Activated CD4-positive, alpha-beta memory T cell treated with anti-CD3 and anti-CD28 coated beads, Interleukin-2, amount 10 ng/mL, durations not matched to agents 7 days and 5 days (primary cell): ENCODE results near the gene ABCC10. TPM values are rescaled to one million over a fixed set of nuclear protein-coding genes. Genes with fewer than 3 reads are reported as not detected.
"Not testable (repeated sequence)": the region's sequence is repeated elsewhere in the genome, so short reads cannot be mapped to it uniquely, and the experiment has no call there.

Source experiments
- CTCF ChIA-PET: fragments of 350-600 bp; sonication (Branson Sonifier 250); formaldehyde crosslinking; loops from one replicate; lab custom pipeline; 2021; ENCODE audit warnings: antibody characterized with exemption, inconsistent platforms; lab: Charles Lee
- POLR2A ChIA-PET: fragments of 350-600 bp; sonication (Branson Sonifier 250); formaldehyde crosslinking; loops from one replicate; lab custom pipeline; 2021; ENCODE audit warnings: antibody characterized with exemption; lab: Charles Lee
- DNase-seq: peaks from one replicate; pipeline ENCODE4 v3.0.0-alpha.2; 2020
- H3K27ac Mint-ChIP-seq: one replicate; pipeline ENCODE4 v1.8.0; 2021; ENCODE audit warnings: mild to moderate bottlenecking, mixed read lengths
- H3K27me3 Mint-ChIP-seq: one replicate; pipeline ENCODE4 v1.8.0; 2021; ENCODE audit warnings: mixed read lengths
- H3K36me3 Mint-ChIP-seq: one replicate; pipeline ENCODE4 v1.8.0; 2021; ENCODE audit warnings: low read depth, mixed read lengths
- H3K4me1 Mint-ChIP-seq: one replicate; pipeline ENCODE4 v1.8.0; 2021; ENCODE audit warnings: mixed read lengths
- H3K4me3 Mint-ChIP-seq: one replicate; pipeline ENCODE4 v1.8.0; 2021; ENCODE audit warnings: mild to moderate bottlenecking, mixed read lengths
- H3K9me3 Mint-ChIP-seq: one replicate; pipeline ENCODE4 v1.8.0; 2021; ENCODE audit warnings: mixed read lengths
- total RNA-seq, 2 experiments: library from RNA; stranded (reverse); gene quantifications; one replicate each; pipeline ENCODE4 v1.2.3, GENCODE V29; 2021

Gene ABCC10
- total RNA-seq, 2 experiments from 2014 or later: 46.8 to 49.8 TPM

DNA sequence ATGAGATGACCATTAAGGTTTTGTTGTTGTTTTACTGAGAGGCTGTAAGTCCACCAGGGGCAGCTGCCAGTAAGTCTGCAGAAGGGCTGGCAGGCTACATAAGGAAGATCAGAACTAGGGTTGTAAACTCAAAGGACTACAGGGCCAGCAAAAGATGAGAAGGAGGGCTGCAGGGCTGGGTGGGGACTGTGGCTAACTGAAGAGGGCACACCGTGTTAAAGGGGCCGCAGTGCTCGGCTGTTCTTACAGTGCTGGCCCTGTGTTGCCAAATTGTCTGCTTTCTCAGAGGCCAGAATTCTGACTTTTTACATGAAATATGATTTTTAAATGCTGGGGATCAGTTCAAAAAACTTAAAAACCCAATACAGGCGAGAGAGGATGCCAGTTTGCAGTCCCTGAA is 32.4 kb upstream of the ABCC10 start:
- no peak for DNase-seq
- POLR2A ChIA-PET: interaction anchor here (2.0 kb wide), 1 partner anchor 12 kb away, joined by 7 read pairs; no protein-coding TSS in a partner anchor
- Mint-ChIP-seq H3K9me3 (no peaks in the 10 kb centered on the region), H3K27ac (no peak overlapping the region), H3K27me3 (peaks cover 51% of the 10 kb centered on the region), H3K4me1 (peaks cover 21% of the 10 kb centered on the region), H3K4me3 (no peak overlapping the region), H3K36me3 (no peaks in the 10 kb centered on the region)
- CTCF ChIA-PET: interaction anchor here (1.7 to 6.1 kb wide), 2 partner anchors 87 to 98 kb away, joined by 4 to 56 read pairs; partner anchors contain the start of gene CRIP3

DNA sequence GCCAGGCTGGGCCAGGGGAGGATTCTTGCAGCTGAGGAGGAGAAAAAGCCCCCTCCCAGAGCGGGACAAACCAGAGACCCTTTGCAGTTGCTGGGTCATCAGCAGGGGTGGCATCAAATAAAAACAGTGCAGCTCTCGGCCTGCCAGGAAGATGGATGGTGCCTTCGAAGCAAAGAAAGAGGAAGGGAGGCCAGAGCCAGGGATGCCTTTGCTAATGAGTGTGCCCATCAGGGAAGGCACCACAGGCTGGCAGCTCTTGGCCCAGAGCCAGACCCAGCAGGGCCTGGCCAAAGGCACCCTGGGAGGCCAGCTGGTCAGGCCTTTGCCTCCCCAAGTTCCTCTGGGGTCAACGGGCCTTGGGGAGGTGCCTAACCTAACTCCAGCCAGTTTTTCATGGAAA is 31.6 kb upstream of the ABCC10 start:
- CTCF ChIA-PET: interaction anchor here (6.1 kb wide), 1 partner anchor 88 kb away, joined by 56 read pairs; the partner anchor contains the start of gene CRIP3
- H3K4me3 Mint-ChIP-seq: no peak overlapping the region
- H3K9me3 Mint-ChIP-seq: no peaks in the 10 kb centered on the region
- H3K36me3 Mint-ChIP-seq: no peaks in the 10 kb centered on the region
- H3K27ac Mint-ChIP-seq: no peak overlapping the region
- POLR2A ChIA-PET: interaction anchor here (0.9 to 1.1 kb wide), 2 partner anchors 13 to 27 kb away, joined by 3 to 6 read pairs; partner anchors contain the start of gene ZNF318
- H3K27me3 Mint-ChIP-seq: peaks cover 48% of the 10 kb centered on the region
- H3K4me1 Mint-ChIP-seq: peaks cover 15% of the 10 kb centered on the region
- DNase-seq: no peak

- CTCF ChIA-PET: interaction anchor here (0.7 to 6.1 kb wide), 5 partner anchors 12 to 133 kb away, joined by 3 to 56 read pairs (median 20); partner anchors contain the start of genes CRIP3 and ZNF318
- no peak for DNase-seq
- H3K36me3 Mint-ChIP-seq: no peaks in the 10 kb centered on the region
- H3K4me1 Mint-ChIP-seq: peaks cover 7% of the 10 kb centered on the region
- no peaks in the 10 kb centered on the region for H3K9me3 Mint-ChIP-seq
- no peak overlapping the region for H3K27ac Mint-ChIP-seq
- POLR2A ChIA-PET: interaction anchor here (0.9 to 1.5 kb wide), 3 partner anchors 13 to 28 kb away, joined by 3 to 6 read pairs (median 5); partner anchors contain the start of gene ZNF318
- peaks cover 40% of the 10 kb centered on the region for H3K27me3 Mint-ChIP-seq
- H3K4me3 Mint-ChIP-seq: no peak overlapping the region
These were observed 30.8 kb upstream of the ABCC10 start for GRCh38 chr6:43396408-43397149.

- H3K9me3 Mint-ChIP-seq: no peaks in the 10 kb centered on the region
- no peak overlapping the region for H3K4me3 Mint-ChIP-seq
- H3K4me1 Mint-ChIP-seq: peaks cover 2% of the 10 kb centered on the region
- POLR2A ChIA-PET: no interaction called here
- CTCF ChIA-PET: interaction anchor here (3.0 to 6.1 kb wide), 2 partner anchors 92 to 170 kb away, joined by 24 to 56 read pairs; partner anchors contain the start of genes CRIP3 and DNPH1
- H3K27ac Mint-ChIP-seq: no peak overlapping the region
- H3K27me3 Mint-ChIP-seq: peaks cover 19% of the 10 kb centered on the region
- no peaks in the 10 kb centered on the region for H3K36me3 Mint-ChIP-seq
- no peak for DNase-seq
These were observed 27.3 kb upstream of the ABCC10 start for GRCh38 chr6:43399932-43400487.

- H3K27me3 Mint-ChIP-seq: peaks cover 23% of the 10 kb centered on the region
- H3K36me3 Mint-ChIP-seq: no peaks in the 10 kb centered on the region
- DNase-seq: no peak
- no peaks in the 10 kb centered on the region for H3K9me3 Mint-ChIP-seq
- ChIA-PET POLR2A (interaction anchor here (1.3 kb wide), 1 partner anchor 32 kb away, joined by 3 read pairs; the partner anchor contains the start of gene ZNF318), CTCF (interaction anchor here (1.7 kb wide), 1 partner anchor 46 kb away, joined by 3 read pairs; no protein-coding TSS in a partner anchor)
- no peak overlapping the region for H3K27ac Mint-ChIP-seq
- H3K4me3 Mint-ChIP-seq: no peak overlapping the region
- peaks cover 2% of the 10 kb centered on the region for H3K4me1 Mint-ChIP-seq
These were observed 25.6 kb upstream of the ABCC10 start for GRCh38 chr6:43401730-43402129.

GRCh38 chr6:43402820-43403219 is 24.5 kb upstream of the ABCC10 start:
- POLR2A ChIA-PET: no interaction called here
- Mint-ChIP-seq H3K9me3 (no peaks in the 10 kb centered on the region), H3K4me1 (peaks cover under 1% of the 10 kb centered on the region), H3K27ac (no peak overlapping the region), H3K36me3 (no peaks in the 10 kb centered on the region), H3K4me3 (no peak overlapping the region), H3K27me3 (peaks cover 20% of the 10 kb centered on the region)
- no peak for DNase-seq
- CTCF ChIA-PET: interaction anchor here (1.7 kb wide), 1 partner anchor 47 kb away, joined by 3 read pairs; no protein-coding TSS in a partner anchor

- CTCF ChIA-PET: no interaction called here
- Mint-ChIP-seq H3K4me3 (no peak overlapping the region), H3K4me1 (no peaks in the 10 kb centered on the region), H3K27ac (no peak overlapping the region), H3K36me3 (no peaks in the 10 kb centered on the region), H3K9me3 (no peaks in the 10 kb centered on the region), H3K27me3 (peaks cover 22% of the 10 kb centered on the region)
- POLR2A ChIA-PET: no interaction called here
- DNase-seq: no peak
These were observed 22.0 kb upstream of the ABCC10 start for GRCh38 chr6:43405354-43405753.

DNA sequence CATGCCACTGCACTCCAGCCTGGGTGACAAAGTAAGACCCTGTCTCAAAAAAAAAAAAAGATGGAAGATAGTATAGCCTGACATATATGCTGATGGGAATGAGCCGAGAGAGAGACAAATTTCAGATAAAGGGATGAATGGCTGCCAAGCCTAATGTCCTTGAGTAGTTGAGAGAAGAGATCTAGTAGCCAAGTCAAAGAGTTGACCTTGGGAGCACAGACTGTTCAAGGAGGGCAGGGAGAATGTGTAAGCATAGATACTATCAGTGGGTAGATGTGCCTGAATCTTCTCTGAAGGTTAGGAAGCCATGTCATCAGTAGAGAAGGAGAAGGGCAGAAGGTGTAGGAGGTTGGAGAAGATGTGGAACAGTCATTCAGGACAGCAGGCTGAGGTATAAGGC is 20.0 kb upstream of the ABCC10 start:
- no peak overlapping the region for H3K4me3 Mint-ChIP-seq
- ChIA-PET POLR2A (no interaction called here), CTCF (no interaction called here)
- H3K27ac Mint-ChIP-seq: no peak overlapping the region
- peaks cover 22% of the 10 kb centered on the region for H3K27me3 Mint-ChIP-seq
- H3K4me1 Mint-ChIP-seq: no peaks in the 10 kb centered on the region
- H3K9me3 Mint-ChIP-seq: no peaks in the 10 kb centered on the region
- no peaks in the 10 kb centered on the region for H3K36me3 Mint-ChIP-seq
- no peak for DNase-seq

DNA sequence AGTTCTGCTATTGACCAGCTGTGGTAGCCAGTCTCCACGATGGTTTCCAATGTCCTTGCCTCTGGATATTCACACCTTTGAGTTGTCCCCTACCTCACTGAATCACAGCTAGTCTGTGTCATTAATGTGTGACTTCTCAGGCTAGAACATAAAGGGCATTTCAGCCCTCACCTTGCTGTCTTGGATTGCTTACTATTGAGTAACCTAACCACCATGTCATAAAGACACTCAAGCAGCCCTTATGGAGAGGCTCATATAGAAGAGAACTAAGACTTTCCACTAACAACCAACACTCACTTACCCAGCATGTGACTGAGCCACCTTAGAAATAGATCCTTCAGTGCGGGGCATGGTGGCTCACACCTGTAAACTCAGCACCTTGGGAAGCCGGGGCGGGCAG is 19.1 kb upstream of the ABCC10 start:
- CTCF ChIA-PET: no interaction called here
- H3K27me3 Mint-ChIP-seq: peaks cover 20% of the 10 kb centered on the region
- no peaks in the 10 kb centered on the region for H3K4me1 Mint-ChIP-seq
- H3K9me3 Mint-ChIP-seq: no peaks in the 10 kb centered on the region
- H3K27ac Mint-ChIP-seq: no peak overlapping the region
- H3K36me3 Mint-ChIP-seq: no peaks in the 10 kb centered on the region
- POLR2A ChIA-PET: no interaction called here
- DNase-seq: no peak
- no peak overlapping the region for H3K4me3 Mint-ChIP-seq

GRCh38 chr6:43410776-43411175 is 16.6 kb upstream of the ABCC10 start:
- H3K27ac Mint-ChIP-seq, H3K36me3 Mint-ChIP-seq, H3K9me3 Mint-ChIP-seq, DNase-seq, H3K4me3 Mint-ChIP-seq, H3K4me1 Mint-ChIP-seq, CTCF ChIA-PET, POLR2A ChIA-PET: not testable (repeated sequence)
- peaks cover 12% of the 10 kb centered on the region for H3K27me3 Mint-ChIP-seq

- Mint-ChIP-seq H3K27ac (no peak overlapping the region), H3K4me3 (no peak overlapping the region), H3K36me3 (no peaks in the 10 kb centered on the region), H3K4me1 (no peaks in the 10 kb centered on the region), H3K27me3 (peaks cover 18% of the 10 kb centered on the region), H3K9me3 (no peaks in the 10 kb centered on the region)
- CTCF ChIA-PET: no interaction called here
- no peak for DNase-seq
- POLR2A ChIA-PET: no interaction called here
These were observed 14.8 kb upstream of the ABCC10 start for GRCh38 chr6:43412541-43412940.

- DNase-seq: no peak
- Mint-ChIP-seq H3K27ac (no peak overlapping the region), H3K27me3 (peaks cover 20% of the 10 kb centered on the region), H3K4me3 (no peak overlapping the region), H3K4me1 (no peaks in the 10 kb centered on the region), H3K9me3 (no peaks in the 10 kb centered on the region), H3K36me3 (no peaks in the 10 kb centered on the region)
- POLR2A ChIA-PET: no interaction called here
- CTCF ChIA-PET: no interaction called here
These were observed 14.3 kb upstream of the ABCC10 start for GRCh38 chr6:43413002-43413401.

DNA sequence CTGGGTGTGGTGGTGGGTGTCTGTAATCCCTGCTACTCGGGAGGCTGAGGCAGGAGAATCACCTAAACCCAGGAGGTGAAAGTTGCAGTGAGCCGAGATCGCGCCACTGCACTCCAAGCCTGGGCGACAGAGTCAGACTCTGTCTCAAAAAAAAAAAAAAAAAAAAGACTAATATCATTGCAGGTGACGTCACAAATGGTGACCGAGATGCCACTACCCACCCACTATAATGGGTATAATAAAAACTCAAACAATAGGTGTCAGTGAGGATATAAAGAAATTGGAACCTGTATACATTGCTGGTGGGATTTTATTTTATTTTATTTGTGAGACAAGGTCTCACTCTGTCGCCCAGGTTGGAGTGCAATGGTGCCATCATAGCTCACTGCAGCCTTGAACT is 12.1 kb upstream of the ABCC10 start:
- H3K4me3 Mint-ChIP-seq, DNase-seq, H3K9me3 Mint-ChIP-seq, H3K4me1 Mint-ChIP-seq, H3K27ac Mint-ChIP-seq, H3K36me3 Mint-ChIP-seq: not testable (repeated sequence)
- POLR2A ChIA-PET: interaction anchor here (1.0 kb wide), 1 partner anchor 13 kb away, joined by 3 read pairs; no protein-coding TSS in a partner anchor
- CTCF ChIA-PET: interaction anchor here (0.7 to 1.8 kb wide), 2 partner anchors 18 to 147 kb away, joined by 3 to 4 read pairs; no protein-coding TSS in a partner anchor
- H3K27me3 Mint-ChIP-seq: peaks cover 22% of the 10 kb centered on the region
